Fibroblast of mammary gland (primary cell): ENCODE measurements around the gene PAX8.

ENCODE experiments used
- DNase-seq: peaks from one replicate; pipeline ENCODE4 v3.0.0-alpha.2; 2010; ENCODE audit warnings: low read depth
- H3K4me3 ChIP-seq: 2 replicates; pipeline ENCODE4 v1.5.1; 2011; ENCODE audit warnings: low read depth, mild to moderate bottlenecking, low read length, moderate library complexity; ENCODE audit not compliant: control insufficient read depth
- CTCF ChIP-seq: conservative IDR thresholded peaks from 2 replicates; pipeline ENCODE4 v1.5.1; 2011; ENCODE audit warnings: low read depth, low read length, inconsistent platforms; ENCODE audit not compliant: control insufficient read depth, insufficient read depth

Gene PAX8

GRCh38 chr2:113178891-113179290 is 99.8 kb downstream of the PAX8 start:
- no peak overlapping the region for H3K4me3 ChIP-seq
- no peak for DNase-seq
- no peak for TF ChIP-seq CTCF

- no peak for DNase-seq
- H3K4me3 ChIP-seq: no peak overlapping the region
- TF ChIP-seq CTCF: no peak
Observed at GRCh38 chr2:113178069-113178746, 100.5 kb downstream of the PAX8 start.

GRCh38 chr2:113176696-113177355 is 101.9 kb downstream of the PAX8 start:
- no peak for DNase-seq
- no peak for TF ChIP-seq CTCF
- H3K4me3 ChIP-seq: no peak overlapping the region

- no peak overlapping the region for H3K4me3 ChIP-seq
- DNase-seq: no peak
- no peak for TF ChIP-seq CTCF
Observed at GRCh38 chr2:113175736-113176695, 102.7 kb downstream of the PAX8 start.

- TF ChIP-seq CTCF: no peak
- no peak overlapping the region for H3K4me3 ChIP-seq
- no peak for DNase-seq
Observed at GRCh38 chr2:113175042-113175628, 103.6 kb downstream of the PAX8 start.

GRCh38 chr2:113174376-113174750 is 104.4 kb downstream of the PAX8 start:
- no peak overlapping the region for H3K4me3 ChIP-seq
- no peak for TF ChIP-seq CTCF
- DNase-seq: no peak
